GM12801 (cell line): ENCODE results near the gene ADK.

ENCODE experiments used
- TF ChIP-seq, protein P1 (sequence below): IDR thresholded peaks from one replicate; pipeline ENCODE4 v1.5.1; 2011; ENCODE audit warnings: control low read depth; ENCODE audit not compliant: insufficient read length; ENCODE audit errors: extremely low read depth

The ADK gene

DNA sequence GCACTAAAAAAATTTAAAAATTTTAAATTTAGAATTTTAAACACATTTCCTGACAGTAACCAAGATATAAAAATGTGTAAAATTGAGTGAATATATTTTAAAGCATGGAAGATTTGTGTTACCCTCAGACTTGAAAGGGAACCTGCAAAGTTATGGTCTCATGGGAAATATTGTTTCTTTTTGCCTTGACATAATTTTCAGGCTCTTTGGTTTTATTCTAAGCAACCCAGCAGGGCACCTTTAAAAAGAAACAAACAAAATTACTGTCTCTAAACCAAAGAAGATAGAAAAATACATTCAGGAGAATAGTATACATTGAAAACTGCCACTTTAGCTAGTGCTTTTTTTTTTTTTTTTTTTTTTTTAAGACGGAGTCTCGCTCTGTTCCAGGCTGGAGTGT, 87.5 kb downstream of the ADK start:
- TF ChIP-seq, protein P1, sequence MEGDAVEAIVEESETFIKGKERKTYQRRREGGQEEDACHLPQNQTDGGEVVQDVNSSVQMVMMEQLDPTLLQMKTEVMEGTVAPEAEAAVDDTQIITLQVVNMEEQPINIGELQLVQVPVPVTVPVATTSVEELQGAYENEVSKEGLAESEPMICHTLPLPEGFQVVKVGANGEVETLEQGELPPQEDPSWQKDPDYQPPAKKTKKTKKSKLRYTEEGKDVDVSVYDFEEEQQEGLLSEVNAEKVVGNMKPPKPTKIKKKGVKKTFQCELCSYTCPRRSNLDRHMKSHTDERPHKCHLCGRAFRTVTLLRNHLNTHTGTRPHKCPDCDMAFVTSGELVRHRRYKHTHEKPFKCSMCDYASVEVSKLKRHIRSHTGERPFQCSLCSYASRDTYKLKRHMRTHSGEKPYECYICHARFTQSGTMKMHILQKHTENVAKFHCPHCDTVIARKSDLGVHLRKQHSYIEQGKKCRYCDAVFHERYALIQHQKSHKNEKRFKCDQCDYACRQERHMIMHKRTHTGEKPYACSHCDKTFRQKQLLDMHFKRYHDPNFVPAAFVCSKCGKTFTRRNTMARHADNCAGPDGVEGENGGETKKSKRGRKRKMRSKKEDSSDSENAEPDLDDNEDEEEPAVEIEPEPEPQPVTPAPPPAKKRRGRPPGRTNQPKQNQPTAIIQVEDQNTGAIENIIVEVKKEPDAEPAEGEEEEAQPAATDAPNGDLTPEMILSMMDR, result no peak

DNA sequence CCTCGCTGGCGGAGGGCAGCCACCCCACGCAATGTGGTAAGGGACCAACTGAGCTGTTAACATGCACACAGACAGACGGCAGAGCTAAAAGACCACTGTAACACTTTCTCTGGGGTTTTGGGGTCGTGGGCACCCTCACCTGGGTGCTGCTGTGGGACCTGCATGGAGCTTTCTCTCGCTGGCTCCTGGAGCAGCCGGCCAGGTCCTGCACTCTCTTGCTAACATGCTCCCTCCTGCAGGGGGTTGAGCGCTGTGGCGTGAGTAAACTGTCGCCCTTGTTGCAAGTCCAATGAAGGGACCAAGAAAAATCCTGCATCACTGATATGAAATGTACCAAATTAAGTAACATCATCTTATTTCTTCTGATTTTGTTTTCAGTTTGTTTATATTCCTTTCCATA, 92.0 kb downstream of the ADK start:
- TF ChIP-seq, protein P1, result no peak

GRCh38 chr10:74244097-74244685, 93.2 kb downstream of the ADK start:
- TF ChIP-seq, protein P1, result no peak

- TF ChIP-seq, protein P1, result no peak
Observed at GRCh38 chr10:74244807-74245206, 93.8 kb downstream of the ADK start.

DNA sequence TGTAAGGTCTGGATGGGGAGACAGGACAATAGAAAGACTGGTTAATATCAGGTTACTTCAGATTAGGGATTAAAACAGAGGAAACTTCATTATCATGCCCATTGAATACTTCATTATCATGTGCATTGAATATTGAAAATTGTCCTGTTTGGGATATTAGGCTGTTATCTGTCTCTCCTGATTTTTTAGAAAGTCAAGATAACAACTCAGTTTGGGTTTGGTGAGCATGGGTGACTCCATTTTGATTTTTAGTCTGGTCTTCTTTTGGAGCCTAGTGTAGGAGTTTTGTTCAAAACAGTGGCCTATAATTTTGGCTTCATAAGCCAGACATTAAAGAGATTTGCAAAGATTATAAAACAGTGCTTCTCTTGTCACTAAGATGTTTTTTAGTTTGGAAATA, 95.5 kb downstream of the ADK start:
- TF ChIP-seq, protein P1, result no peak

DNA sequence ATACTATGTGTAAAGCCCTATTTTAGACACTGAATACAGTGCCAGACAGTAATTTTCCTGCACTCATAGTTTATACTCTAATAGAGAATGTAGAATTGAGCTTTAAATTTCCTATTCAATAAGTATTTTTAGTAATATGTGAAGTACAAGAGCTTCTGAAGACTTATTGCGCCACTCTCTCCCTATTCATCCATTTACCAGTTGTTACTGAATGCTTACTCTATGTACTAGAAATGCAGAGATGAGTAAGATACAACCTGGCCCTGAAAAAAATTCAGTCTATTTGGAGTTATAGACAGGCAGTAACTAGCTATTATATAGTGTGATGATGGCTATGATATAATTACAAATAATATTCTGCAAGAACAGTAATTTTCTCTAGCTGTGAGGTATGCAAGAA, 98.8 kb downstream of the ADK start:
- TF ChIP-seq, protein P1, result no peak

DNA sequence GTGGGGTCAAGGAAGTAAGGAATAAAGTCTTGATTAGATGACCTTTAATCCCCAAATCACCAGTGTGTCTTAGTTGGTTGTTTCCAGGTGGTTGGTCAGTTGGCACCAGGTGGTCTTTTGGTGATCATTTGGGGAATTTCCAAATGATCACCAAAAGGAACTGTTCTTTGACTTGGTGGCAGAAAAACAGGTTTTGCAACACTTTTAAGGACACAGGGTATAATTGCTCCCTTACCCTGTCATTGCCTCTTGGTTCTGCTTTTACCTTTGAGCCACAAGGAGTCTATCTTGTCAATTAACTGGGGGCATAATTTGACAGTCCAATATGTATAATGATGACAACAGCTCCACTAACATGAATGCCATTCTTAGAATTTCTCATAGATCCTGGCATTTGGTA, 104.2 kb downstream of the ADK start:
- TF ChIP-seq, protein P1, result no peak

- TF ChIP-seq, protein P1, result no peak
Observed at GRCh38 chr10:74255888-74256357, 104.9 kb downstream of the ADK start.
